HepG2 (cell line): Measurements from ENCODE around the gene TM4SF18. TPM values are rescaled to one million over a fixed set of nuclear protein-coding genes. Genes with fewer than 3 reads are reported as not detected.

ENCODE experiments used
- ADNP ChIP-seq: sonication (generic); formaldehyde crosslinking; IDR thresholded peaks from 2 replicates; pipeline ENCODE4 v1.4.0; 2020; ENCODE audit warnings: missing genetic modification reagents
- AKAP8 ChIP-seq: sonication (generic); formaldehyde crosslinking; IDR thresholded peaks from 2 replicates; pipeline ENCODE4 v1.5.1; 2020; ENCODE audit warnings: mild to moderate bottlenecking, missing genetic modification reagents
- ATF7 ChIP-seq, 2 experiments: fragments of 450-650 bp in 1 of 2; sonication (generic) in 1 of 2; formaldehyde crosslinking in 1 of 2; IDR thresholded peaks; 2 replicates each; pipeline versions ENCODE4 v1.4.0 to v1.6.1; 2016 to 2020; ENCODE audit warnings: antibody characterized with exemption in 1 of 2, mild to moderate bottlenecking in 1 of 2, missing genetic modification reagents in 1 of 2
- BORCS8-MEF2B ChIP-seq: sonication (generic); formaldehyde crosslinking; IDR thresholded peaks from 2 replicates; pipeline ENCODE4 v1.8.0; 2022; ENCODE audit warnings: mild to moderate bottlenecking, missing genetic modification reagents
- EZH2 ChIP-seq: conservative IDR thresholded peaks from 2 replicates; pipeline ENCODE4 v1.6.1; 2012; ENCODE audit warnings: mild to moderate bottlenecking, low read depth, low read length, moderate library complexity
- GATA4 ChIP-seq: sonication (generic); IDR thresholded peaks from 2 replicates; pipeline ENCODE4 v1.6.1; 2016; ENCODE audit warnings: antibody characterized with exemption, low read depth, borderline replicate concordance
- KMT2B ChIP-seq: IDR thresholded peaks from 2 replicates; pipeline ENCODE4 v1.6.1; 2016; ENCODE audit warnings: missing genetic modification reagents, missing compliant biosample characterization
- MAF1 ChIP-seq: sonication (generic); formaldehyde crosslinking; IDR thresholded peaks from 2 replicates; pipeline ENCODE4 v1.5.0; 2020; ENCODE audit warnings: missing genetic modification reagents, borderline replicate concordance
- MEIS2 ChIP-seq: sonication (generic); formaldehyde crosslinking; IDR thresholded peaks from 2 replicates; pipeline ENCODE4 v1.9.0; 2021; ENCODE audit warnings: mild to moderate bottlenecking, missing genetic modification reagents
- NAIF1 ChIP-seq: sonication (generic); formaldehyde crosslinking; IDR thresholded peaks from 2 replicates; pipeline ENCODE4 v1.5.0; 2020; ENCODE audit warnings: mild to moderate bottlenecking, missing genetic modification reagents, borderline replicate concordance
- NR2F2 ChIP-seq: IDR thresholded peaks from 2 replicates; pipeline ENCODE4 v1.6.1; 2012; ENCODE audit warnings: low read depth, inconsistent platforms, borderline replicate concordance
- PCBP2 ChIP-seq: fragments of 200-400 bp; formaldehyde crosslinking; optimal IDR thresholded peaks from 2 replicates; pipeline ENCODE3; 2018; ENCODE audit warnings: low read length, low read depth; ENCODE audit not compliant: poor library complexity, severe bottlenecking
- PHB2 ChIP-seq: fragments of 450-650 bp; IDR thresholded peaks from 2 replicates; pipeline ENCODE4 v1.6.1; 2018; ENCODE audit not compliant: partially characterized antibody
- SETDB1 ChIP-seq: sonication (generic); formaldehyde crosslinking; IDR thresholded peaks from 2 replicates; pipeline ENCODE4 v1.5.1; 2020; ENCODE audit warnings: missing genetic modification reagents, mild to moderate bottlenecking, borderline replicate concordance
- SOX5 ChIP-seq: IDR thresholded peaks from 2 replicates; pipeline ENCODE4 v1.6.1; 2016; ENCODE audit warnings: borderline replicate concordance
- SRSF4 ChIP-seq: fragments of 200-400 bp; formaldehyde crosslinking; IDR thresholded peaks from one replicate; pipeline ENCODE4 v1.6.1; 2018; ENCODE audit warnings: mild to moderate bottlenecking, low read depth, low read length, moderate library complexity; ENCODE audit not compliant: poor library complexity, severe bottlenecking
- ZNF329 ChIP-seq: sonication (generic); formaldehyde crosslinking; IDR thresholded peaks from 2 replicates; pipeline ENCODE4 v1.9.0; 2021; ENCODE audit warnings: low read depth, mild to moderate bottlenecking, missing genetic modification reagents
- ZNF382 ChIP-seq: sonication (generic); formaldehyde crosslinking; IDR thresholded peaks from 2 replicates; pipeline ENCODE4 v1.5.0; 2020; ENCODE audit warnings: missing genetic modification reagents, mild to moderate bottlenecking, borderline replicate concordance
- ZNF501 ChIP-seq: sonication (generic); formaldehyde crosslinking; IDR thresholded peaks from 2 replicates; pipeline ENCODE4 v1.5.1; 2020; ENCODE audit warnings: mild to moderate bottlenecking, moderate library complexity, missing genetic modification reagents
- ZNF570 ChIP-seq: sonication (generic); formaldehyde crosslinking; IDR thresholded peaks from 2 replicates; pipeline ENCODE4 v1.4.0; 2020; ENCODE audit warnings: mild to moderate bottlenecking, missing genetic modification reagents, borderline replicate concordance
- ZNF652 ChIP-seq: IDR thresholded peaks from 2 replicates; pipeline ENCODE4 v1.6.1; 2016; ENCODE audit warnings: low read depth, borderline replicate concordance
- polyA plus RNA-seq, 8 experiments: library from polyadenylated mRNA; depleted of rRNA in 3 of 8; stranded (reverse) in 7 of 8; unstranded in 1 of 8; fragments of >200 nt; fragmentation: Illumina TruSeq in 4 of 8; extraction: Trizol in 4 of 8; gene quantifications; 2 replicates each; pipeline versions ENCODE4 v1.2.1 to v1.2.3, GENCODE V29; 2011 to 2016; ENCODE audit warnings: low read depth in 4 of 8, missing spikeins in 1 of 8, mixed read lengths in 1 of 8; ENCODE audit not compliant: insufficient read depth in 1 of 8
- total RNA-seq, 5 experiments: library from RNA; depleted of rRNA; stranded (reverse); fragments of >200 nt; fragmentation: Illumina TruSeq; extraction: Trizol; gene quantifications; 2 replicates each; pipeline ENCODE4 v1.2.3, GENCODE V29; 2016; ENCODE audit warnings: low read depth in 1 of 5
- TF ChIP-seq, protein P1 (sequence below): sonication (generic); formaldehyde crosslinking; conservative IDR thresholded peaks from 2 replicates; pipeline ENCODE4 v1.4.0; 2020; ENCODE audit warnings: missing genetic modification reagents
- TF ChIP-seq, protein P2 (sequence below): sonication (generic); formaldehyde crosslinking; IDR thresholded peaks from 2 replicates; pipeline ENCODE4 v1.9.0; 2021; ENCODE audit warnings: missing genetic modification reagents, mild to moderate bottlenecking, borderline replicate concordance

TM4SF18 gene
- total and polyA plus RNA-seq, 2 of the 13 experiments (the other 11 are each of a cell fraction or from before 2014, with no cell fraction given), result 0.15 TPM; not detected in 1

DNA sequence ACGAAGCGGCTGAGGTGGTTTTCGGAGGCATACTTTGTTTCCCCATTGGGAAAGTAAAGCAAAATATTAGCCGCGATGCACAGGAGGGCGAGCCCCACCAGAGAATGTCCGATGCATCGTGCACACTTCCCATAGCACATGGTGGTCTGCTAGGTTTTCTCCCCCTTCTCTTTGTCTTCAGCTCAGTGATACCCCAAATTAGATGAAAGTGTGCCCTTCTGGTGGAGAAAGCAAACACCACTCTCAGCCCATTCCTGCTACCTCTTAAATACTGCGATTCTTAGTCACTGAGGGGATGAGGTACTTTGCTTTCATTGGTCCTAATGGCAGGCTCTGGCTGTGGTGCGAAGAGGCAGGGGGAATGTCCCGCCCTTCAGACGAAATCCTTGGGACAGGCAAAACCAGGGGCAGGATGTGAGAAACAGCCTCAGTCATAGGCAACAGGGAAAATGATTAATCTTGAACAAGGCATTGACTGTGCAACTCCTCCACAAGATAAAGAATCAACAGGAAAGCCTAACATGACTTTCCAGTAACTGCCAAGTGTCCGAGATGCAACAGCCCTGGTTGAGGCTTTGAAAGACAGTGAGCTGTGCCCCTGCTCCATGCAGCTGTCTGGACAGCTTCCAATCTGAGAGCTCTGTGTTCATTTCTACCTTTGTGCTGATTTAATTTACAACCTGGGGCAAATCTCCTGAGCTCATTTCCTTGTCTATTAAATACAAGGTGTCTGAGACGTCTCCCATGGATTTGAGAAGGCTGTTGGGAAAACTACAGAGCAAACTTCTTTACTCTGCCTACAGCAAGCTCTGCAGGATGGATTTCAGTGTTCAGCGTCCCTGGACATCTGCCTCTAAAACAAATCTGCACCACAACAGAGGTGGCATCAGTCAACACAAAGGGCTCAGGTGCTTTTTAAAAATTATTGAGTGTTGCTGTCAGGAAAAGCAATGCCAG lies 44.2 kb upstream of the TM4SF18 start, which contains the start of gene TM4SF1 (continued):
- TF ChIP-seq, protein P1, sequence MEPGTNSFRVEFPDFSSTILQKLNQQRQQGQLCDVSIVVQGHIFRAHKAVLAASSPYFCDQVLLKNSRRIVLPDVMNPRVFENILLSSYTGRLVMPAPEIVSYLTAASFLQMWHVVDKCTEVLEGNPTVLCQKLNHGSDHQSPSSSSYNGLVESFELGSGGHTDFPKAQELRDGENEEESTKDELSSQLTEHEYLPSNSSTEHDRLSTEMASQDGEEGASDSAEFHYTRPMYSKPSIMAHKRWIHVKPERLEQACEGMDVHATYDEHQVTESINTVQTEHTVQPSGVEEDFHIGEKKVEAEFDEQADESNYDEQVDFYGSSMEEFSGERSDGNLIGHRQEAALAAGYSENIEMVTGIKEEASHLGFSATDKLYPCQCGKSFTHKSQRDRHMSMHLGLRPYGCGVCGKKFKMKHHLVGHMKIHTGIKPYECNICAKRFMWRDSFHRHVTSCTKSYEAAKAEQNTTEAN (CRISPR knock-in tag), result peak; percentile 81
- TF ChIP-seq SRSF4, result no peak
- TF ChIP-seq PHB2, result no peak
- no peak for TF ChIP-seq ZNF382 (CRISPR knock-in tag)
- TF ChIP-seq NR2F2, result peak; percentile 17; the same call in 1 of the 2 replicates
- TF ChIP-seq NAIF1 (CRISPR knock-in tag), result peak; percentile 67; the same call in 1 of the 2 replicates
- peak; percentile 72 for TF ChIP-seq BORCS8-MEF2B (CRISPR knock-in tag)
- peak; percentile 75; the same call in 1 of the 2 replicates for TF ChIP-seq SOX5 (CRISPR knock-in tag)
- TF ChIP-seq ZNF329 (CRISPR knock-in tag), result no peak
- TF ChIP-seq EZH2, result no peak
- TF ChIP-seq MEIS2, result no peak; the same call in none of the 2 replicates
- TF ChIP-seq KMT2B (CRISPR knock-in tag), result peak; percentile 63; the same call in 1 of the 2 replicates
- TF ChIP-seq ZNF570 (CRISPR knock-in tag), result no peak
- TF ChIP-seq GATA4, result peak; percentile 81
- TF ChIP-seq ATF7 (IDR thresholded peaks at IDR 0.05), result no peak
- 0 out of 2 replicates have a peak, but pooled peaks have one; percentile 35 for TF ChIP-seq ATF7 (CRISPR knock-in tag; IDR thresholded peaks at IDR 0.05)
- TF ChIP-seq SETDB1 (CRISPR knock-in tag), result no peak
- TF ChIP-seq PCBP2, result no peak
- no peak for TF ChIP-seq ZNF501 (CRISPR knock-in tag)
- TF ChIP-seq, protein P2, sequence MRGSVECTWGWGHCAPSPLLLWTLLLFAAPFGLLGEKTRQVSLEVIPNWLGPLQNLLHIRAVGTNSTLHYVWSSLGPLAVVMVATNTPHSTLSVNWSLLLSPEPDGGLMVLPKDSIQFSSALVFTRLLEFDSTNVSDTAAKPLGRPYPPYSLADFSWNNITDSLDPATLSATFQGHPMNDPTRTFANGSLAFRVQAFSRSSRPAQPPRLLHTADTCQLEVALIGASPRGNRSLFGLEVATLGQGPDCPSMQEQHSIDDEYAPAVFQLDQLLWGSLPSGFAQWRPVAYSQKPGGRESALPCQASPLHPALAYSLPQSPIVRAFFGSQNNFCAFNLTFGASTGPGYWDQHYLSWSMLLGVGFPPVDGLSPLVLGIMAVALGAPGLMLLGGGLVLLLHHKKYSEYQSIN (CRISPR knock-in tag), result no peak
- no peak for TF ChIP-seq ZNF652 (CRISPR knock-in tag)
- no peak; the same call in 1 of the 2 replicates for TF ChIP-seq AKAP8 (CRISPR knock-in tag)
- TF ChIP-seq ADNP, result no peak
- TF ChIP-seq MAF1 (CRISPR knock-in tag), result 0 out of 2 replicates have a peak, but pooled peaks have one; percentile 31
